22Rv1 (cell line): ENCODE data around the gene ADAM30.

Experiments used
- H3K27ac ChIP-seq: fragments of 450-650 bp; 2 replicates; pipeline ENCODE4 v1.5.1; 2017
- ZFX ChIP-seq: fragments of 450-650 bp; IDR thresholded peaks from 2 replicates; pipeline ENCODE4 v1.6.1; 2017; ENCODE audit warnings: antibody characterized with exemption, borderline replicate concordance
- TF ChIP-seq, protein P1 (sequence below): fragments of 450-650 bp; IDR thresholded peaks from 2 replicates; pipeline ENCODE4 v1.5.1; 2017; ENCODE audit warnings: mild to moderate bottlenecking

Gene ADAM30

DNA sequence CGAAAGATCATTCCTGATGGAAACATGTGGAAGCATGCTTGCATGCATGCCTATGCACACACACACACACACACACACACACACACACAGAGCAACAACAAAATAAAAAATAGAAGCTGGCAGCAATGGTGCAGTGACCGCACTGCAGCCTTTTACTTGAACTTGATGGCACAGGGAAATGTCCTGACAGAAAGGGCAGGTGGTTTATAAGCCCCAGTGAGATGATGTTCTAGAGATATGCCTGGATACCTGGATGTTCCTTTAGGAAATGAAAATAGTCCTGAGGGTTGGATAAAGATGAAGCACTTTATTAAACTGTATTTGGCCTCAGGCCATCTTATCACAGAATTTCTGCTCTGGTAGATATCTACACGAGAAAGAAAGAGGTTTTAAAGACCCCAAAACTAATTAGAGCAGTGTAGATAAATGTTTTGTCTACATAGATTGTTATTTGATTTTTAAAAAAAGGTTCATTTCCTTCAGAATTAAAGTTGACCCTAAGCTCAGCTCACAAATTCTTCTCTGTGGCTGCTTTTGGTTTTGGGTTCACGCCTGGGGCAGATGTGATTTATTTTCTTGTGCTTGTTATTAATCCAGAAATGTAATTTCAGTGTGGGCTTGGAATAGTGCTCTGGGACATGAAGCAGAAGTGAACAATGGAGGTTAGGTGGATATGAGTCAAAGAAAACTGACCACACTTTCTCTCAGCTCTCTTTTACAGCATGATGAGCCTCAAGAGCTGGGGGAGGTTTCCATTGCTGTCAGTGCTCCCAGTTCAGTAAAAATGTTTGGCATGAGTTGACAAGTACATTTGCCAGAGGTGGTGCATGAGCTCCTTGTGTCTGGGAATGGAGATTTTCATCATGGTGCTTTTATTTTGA is 22.9 kb downstream of the ADAM30 start:
- TF ChIP-seq ZFX = no peak
- TF ChIP-seq, protein P1, sequence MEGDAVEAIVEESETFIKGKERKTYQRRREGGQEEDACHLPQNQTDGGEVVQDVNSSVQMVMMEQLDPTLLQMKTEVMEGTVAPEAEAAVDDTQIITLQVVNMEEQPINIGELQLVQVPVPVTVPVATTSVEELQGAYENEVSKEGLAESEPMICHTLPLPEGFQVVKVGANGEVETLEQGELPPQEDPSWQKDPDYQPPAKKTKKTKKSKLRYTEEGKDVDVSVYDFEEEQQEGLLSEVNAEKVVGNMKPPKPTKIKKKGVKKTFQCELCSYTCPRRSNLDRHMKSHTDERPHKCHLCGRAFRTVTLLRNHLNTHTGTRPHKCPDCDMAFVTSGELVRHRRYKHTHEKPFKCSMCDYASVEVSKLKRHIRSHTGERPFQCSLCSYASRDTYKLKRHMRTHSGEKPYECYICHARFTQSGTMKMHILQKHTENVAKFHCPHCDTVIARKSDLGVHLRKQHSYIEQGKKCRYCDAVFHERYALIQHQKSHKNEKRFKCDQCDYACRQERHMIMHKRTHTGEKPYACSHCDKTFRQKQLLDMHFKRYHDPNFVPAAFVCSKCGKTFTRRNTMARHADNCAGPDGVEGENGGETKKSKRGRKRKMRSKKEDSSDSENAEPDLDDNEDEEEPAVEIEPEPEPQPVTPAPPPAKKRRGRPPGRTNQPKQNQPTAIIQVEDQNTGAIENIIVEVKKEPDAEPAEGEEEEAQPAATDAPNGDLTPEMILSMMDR = no peak
- H3K27ac ChIP-seq = no peak overlapping the region

DNA sequence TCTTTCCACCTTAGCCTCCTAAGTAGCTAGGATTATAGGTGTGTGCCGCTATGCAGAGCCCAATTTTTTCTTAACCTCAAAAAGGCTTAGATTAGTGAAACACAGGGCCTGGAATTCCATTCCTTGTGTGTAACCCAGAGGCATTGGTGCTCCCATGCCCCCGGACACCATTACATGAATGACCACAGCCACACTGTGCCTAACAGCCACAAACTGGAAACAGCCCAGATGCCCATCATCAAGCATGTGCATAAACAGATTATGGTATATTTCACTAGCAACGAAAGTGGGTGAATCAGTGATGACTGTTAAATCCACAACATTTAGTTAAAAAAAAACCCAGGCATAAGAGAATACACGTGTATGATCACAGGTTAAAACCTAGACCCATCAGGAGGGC is 24.4 kb downstream of the ADAM30 start:
- H3K27ac ChIP-seq = no peak overlapping the region
- TF ChIP-seq, protein P1 = no peak
- TF ChIP-seq ZFX = no peak

GRCh38 chr1:119870917-119871596 is 25.3 kb downstream of the ADAM30 start:
- no peak overlapping the region for H3K27ac ChIP-seq
- no peak for TF ChIP-seq ZFX
- TF ChIP-seq, protein P1 = peak; percentile 88

GRCh38 chr1:119869995-119870394 is 26.3 kb downstream of the ADAM30 start:
- no peak overlapping the region for H3K27ac ChIP-seq
- no peak for TF ChIP-seq ZFX
- TF ChIP-seq, protein P1 = no peak

DNA sequence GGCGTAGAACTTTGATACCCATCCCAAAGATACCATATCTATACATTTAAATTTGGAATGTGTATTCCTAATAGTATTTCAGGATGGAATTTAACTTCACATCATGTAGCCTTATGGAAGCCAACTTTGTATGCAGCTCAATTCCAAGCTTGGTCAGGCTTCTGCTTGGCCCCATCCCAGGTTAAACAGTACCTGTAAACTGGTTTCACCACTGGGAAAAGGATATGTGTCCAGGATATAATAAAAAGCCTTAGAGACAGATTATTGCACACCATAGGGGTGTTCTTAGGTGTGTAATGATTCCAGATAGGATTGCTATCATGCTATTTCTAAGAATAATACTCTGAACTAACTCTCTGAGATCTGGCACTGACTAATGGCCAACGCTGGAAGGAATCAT is 28.1 kb downstream of the ADAM30 start:
- TF ChIP-seq ZFX = no peak
- TF ChIP-seq, protein P1 = no peak
- H3K27ac ChIP-seq = peak overlapping the region; percentile 71

GRCh38 chr1:119866451-119866850 is 29.9 kb downstream of the ADAM30 start:
- no peak overlapping the region for H3K27ac ChIP-seq
- TF ChIP-seq, protein P1 = no peak
- TF ChIP-seq ZFX = no peak

- H3K27ac ChIP-seq = no peak overlapping the region
- no peak for TF ChIP-seq ZFX
- TF ChIP-seq, protein P1 = no peak
These were observed 30.7 kb downstream of the ADAM30 start for GRCh38 chr1:119865627-119866026.
